Measurements from ENCODE around the gene COL18A1. TPM values are rescaled to one million over a fixed set of nuclear protein-coding genes. Genes with fewer than 3 reads are reported as not detected.

The COL18A1 gene
- total and polyA plus RNA-seq, 2 of the 8 experiments (the other 6 are each of a cell fraction or from before 2014, with no cell fraction given), result 145 to 201 TPM

DNA sequence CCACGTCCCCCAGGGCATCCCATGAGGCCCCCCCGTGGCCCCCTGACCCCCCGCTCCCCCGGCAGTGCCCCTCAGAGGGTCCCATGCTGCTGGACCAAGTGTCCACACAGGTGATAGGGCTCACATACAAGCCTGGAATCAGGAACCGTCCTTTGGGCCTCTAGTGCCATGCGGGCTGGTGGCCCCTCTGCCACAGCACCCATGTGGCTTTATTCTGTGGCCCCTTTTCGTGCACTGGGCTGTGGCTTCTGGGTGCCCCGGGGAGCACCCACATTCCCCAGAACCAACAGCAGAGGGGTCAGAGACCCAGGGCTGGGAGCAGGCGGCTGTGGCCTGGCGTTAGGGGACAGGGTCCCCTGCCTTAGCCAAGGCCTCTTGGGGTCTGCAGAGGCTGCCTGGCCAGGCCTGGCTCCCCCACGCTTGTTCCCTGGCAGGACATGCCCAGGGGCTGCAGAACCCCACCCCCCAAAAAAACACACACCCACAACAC lies 105.5 kb downstream of the COL18A1 start:
- Histone ChIP-seq H3K27me3 (replicated peaks in 1 of 4; ENCODE audit: control insufficient read depth in 3 of 4, extremely low read depth in 1 of 4, insufficient read depth in 3 of 4, low read length in 3 of 4) (no peaks in the 10 kb centered on the region), H3K4ac (replicated peaks; ENCODE audit: insufficient read length, low read depth, low read length) (no peak overlapping the region), H3K23me2 (ENCODE audit: low read depth, low read length) (peaks cover 6% of the 10 kb centered on the region; the same call in 1 of the 2 replicates), H2BK120ac (replicated peaks; ENCODE audit: low read depth, low read length) (no peak overlapping the region), H3K23ac (ENCODE audit: insufficient read length) (no peak overlapping the region), H3K4me3 (ENCODE audit: extremely low read depth in 1 of 4, insufficient read depth in 2 of 4, low read depth in 3 of 4, low read length in 4 of 4) (no peak overlapping the region), H3K14ac (ENCODE audit: insufficient read length) (no peak overlapping the region), H4K20me1 (replicated peaks in 1 of 2; ENCODE audit: control insufficient read depth in 1 of 2, insufficient read depth in 2 of 2, low read length in 2 of 2) (peaks cover 8 to 32% of the 10 kb centered on the region in 2 experiments), H3K9me3 (ENCODE audit: insufficient read depth in 2 of 2, low read depth in 1 of 2, low read length in 1 of 2) (no peaks in the 10 kb centered on the region), H3K18ac (ENCODE audit: extremely low read depth, low read length) (no peak overlapping the region), H4K91ac (replicated peaks; ENCODE audit: insufficient read length, low read length) (no peak overlapping the region), H3K9ac (replicated peaks in 1 of 4; ENCODE audit: extremely low read depth in 1 of 4, low read depth in 3 of 4, low read length in 3 of 4) (no peak overlapping the region), H3K4me2 (ENCODE audit: insufficient read depth in 1 of 2, low read depth in 2 of 2, low read length in 2 of 2) (no peak overlapping the region), H2BK20ac (ENCODE audit: low read length) (no peak overlapping the region), H3K56ac (replicated peaks; ENCODE audit: insufficient read length, low read depth, low read length) (no peak overlapping the region), H3K27ac (ENCODE audit: low read depth, low read length) (no peak overlapping the region), H2BK12ac (ENCODE audit: low read depth, low read length) (no peak overlapping the region), H3K79me1 (ENCODE audit: low read depth, low read length) (no peaks in the 10 kb centered on the region), H2BK5ac (ENCODE audit: low read depth, low read length) (no peak overlapping the region), H4K8ac (ENCODE audit: extremely low read depth, insufficient read depth, low read length) (no peak overlapping the region), H2AFZ (ENCODE audit: low read length) (no peak overlapping the region), H4K5ac (ENCODE audit: insufficient read length, low read depth, low read length) (no peak overlapping the region), H2BK15ac (ENCODE audit: low read length) (no peak overlapping the region), H3K36me3 (ENCODE audit: control insufficient read depth in 2 of 4, insufficient read depth in 4 of 4, low read length in 3 of 4) (peaks cover 0 to 40% (median 8%) of the 10 kb centered on the region in 4 experiments; a peak in 5 of 8 replicates), H2AK5ac (ENCODE audit: low read depth, low read length) (no peak overlapping the region), H3K79me2 (ENCODE audit: control insufficient read depth in 1 of 2, insufficient read depth in 2 of 2, low read length in 2 of 2) (no peaks in the 10 kb centered on the region), H3K4me1 (replicated peaks in 1 of 4; ENCODE audit: control insufficient read depth in 3 of 4, insufficient read depth in 4 of 4, low read length in 3 of 4) (no peaks in the 10 kb centered on the region; a peak in 1 of 7 replicates)
- DNase-seq (ENCODE audit: low read depth in 1 of 2, low spot score in 2 of 2) (no peak), FAIRE-seq (no peak)
- POLR2A ChIA-PET (ENCODE audit: partially characterized antibody), result interaction anchor here (0.6 to 2.6 kb wide), 3 partner anchors 16 to 714 kb away, joined by 3 to 8 read pairs (median 3); no protein-coding TSS in a partner anchor
- WGBS, 2 experiments (ENCODE audit: extremely low coverage in 1 of 2, insufficient coverage in 1 of 2, insufficient read length in 1 of 2, insufficient replicate concordance in 2 of 2, low coverage in 1 of 2, low lambda C conversion rate in 2 of 2, missing lambda C conversion rate in 1 of 2), result 79% methylated on average over 8 of the region's 11 CpGs; no CpG with 5 or more reads in 1 of the 2 experiments
- CTCF ChIA-PET (ENCODE audit: partially characterized antibody), result interaction anchor here (0.6 to 1.1 kb wide), 2 partner anchors 14 to 1200 kb away, joined by 3 read pairs; no protein-coding TSS in a partner anchor
- TF ChIP-seq TCF12 (IDR thresholded peaks at IDR 0.05; ENCODE audit: low read depth, low read length) (no peak), RAD21 (IDR thresholded peaks at IDR 0.05 in 1 of 2, conservative IDR thresholded peaks at IDR 0.05 in 1 of 2; ENCODE audit: low read depth in 2 of 2, low read length in 2 of 2) (no peak), RXRA (IDR thresholded peaks at IDR 0.05; ENCODE audit: insufficient read depth, low read depth, low read length) (no peak), CHD2 (IDR thresholded peaks at IDR 0.05; ENCODE audit: low read length) (no peak), TEAD4 (IDR thresholded peaks at IDR 0.05; ENCODE audit: low read depth, low read length) (no peak)
- TF ChIP-seq, protein P1, sequence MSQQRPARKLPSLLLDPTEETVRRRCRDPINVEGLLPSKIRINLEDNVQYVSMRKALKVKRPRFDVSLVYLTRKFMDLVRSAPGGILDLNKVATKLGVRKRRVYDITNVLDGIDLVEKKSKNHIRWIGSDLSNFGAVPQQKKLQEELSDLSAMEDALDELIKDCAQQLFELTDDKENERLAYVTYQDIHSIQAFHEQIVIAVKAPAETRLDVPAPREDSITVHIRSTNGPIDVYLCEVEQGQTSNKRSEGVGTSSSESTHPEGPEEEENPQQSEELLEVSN (IDR thresholded peaks at IDR 0.05), result no peak
- TF ChIP-seq, protein P2, sequence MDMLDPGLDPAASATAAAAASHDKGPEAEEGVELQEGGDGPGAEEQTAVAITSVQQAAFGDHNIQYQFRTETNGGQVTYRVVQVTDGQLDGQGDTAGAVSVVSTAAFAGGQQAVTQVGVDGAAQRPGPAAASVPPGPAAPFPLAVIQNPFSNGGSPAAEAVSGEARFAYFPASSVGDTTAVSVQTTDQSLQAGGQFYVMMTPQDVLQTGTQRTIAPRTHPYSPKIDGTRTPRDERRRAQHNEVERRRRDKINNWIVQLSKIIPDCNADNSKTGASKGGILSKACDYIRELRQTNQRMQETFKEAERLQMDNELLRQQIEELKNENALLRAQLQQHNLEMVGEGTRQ (IDR thresholded peaks at IDR 0.05; ENCODE audit: low read length), result no peak

Measured in H1 (cell line).